K562 (cell line): ENCODE data around the gene RRAS. TPM values are rescaled to one million over a fixed set of nuclear protein-coding genes. Genes with fewer than 3 reads are reported as not detected.
A peak's percentile ranks its signal among the peaks of the same experiment; 100 is the strongest.

Experiments
- DIDO1 ChIP-seq: fragments of 450-650 bp; IDR thresholded peaks from 2 replicates; pipeline ENCODE4 v1.6.1; 2016; ENCODE audit warnings: low read depth, missing biosample characterization, missing genetic modification characterization
- GATA2 ChIP-seq: sonication (generic); formaldehyde crosslinking; IDR thresholded peaks from 2 replicates; pipeline ENCODE4 v1.4.0; 2020; ENCODE audit warnings: mild to moderate bottlenecking, missing genetic modification reagents
- HOXB6 ChIP-seq: fragments of 250-450 bp; sonication (Bioruptor Pico); IDR thresholded peaks from 2 replicates; pipeline ENCODE4 v1.5.1; 2022; ENCODE audit warnings: mild to moderate bottlenecking, borderline replicate concordance
- ILK ChIP-seq: fragments of 450-650 bp; IDR thresholded peaks from 2 replicates; pipeline ENCODE4 v1.6.1; 2016; ENCODE audit warnings: missing genetic modification characterization, low read depth, mild to moderate bottlenecking, missing compliant biosample characterization, moderate library complexity, borderline replicate concordance
- NELFE ChIP-seq: IDR thresholded peaks from 2 replicates; pipeline ENCODE4 v1.6.1; 2011; ENCODE audit warnings: mild to moderate bottlenecking; ENCODE audit not compliant: insufficient read depth, insufficient read length
- NFIC ChIP-seq: fragments of 450-650 bp; IDR thresholded peaks from 2 replicates; pipeline ENCODE4 v1.6.1; 2017; ENCODE audit warnings: mild to moderate bottlenecking, inconsistent platforms
- NR2F6 ChIP-seq: fragments of 450-650 bp; formaldehyde crosslinking; IDR thresholded peaks from 2 replicates; pipeline ENCODE4 v1.4.0; 2020; ENCODE audit warnings: mild to moderate bottlenecking
- POLR2AphosphoS2 ChIP-seq: IDR thresholded peaks from 2 replicates; pipeline ENCODE4 v1.6.1; 2012; ENCODE audit warnings: low read length, improper control_type of control experiment
- PYGO2 ChIP-seq: fragments of 450-650 bp; IDR thresholded peaks from 2 replicates; pipeline ENCODE4 v1.6.1; 2016; ENCODE audit warnings: mild to moderate bottlenecking, missing genetic modification characterization, moderate library complexity, missing compliant biosample characterization
- RBM25 ChIP-seq: fragments of 200-400 bp; formaldehyde crosslinking; IDR thresholded peaks from 2 replicates; pipeline ENCODE4 v1.6.1; 2018; ENCODE audit warnings: low read length, low read depth, moderate library complexity; ENCODE audit not compliant: severe bottlenecking
- SMARCB1 ChIP-seq: IDR thresholded peaks from 2 replicates; pipeline ENCODE4 v1.6.1; 2011; ENCODE audit warnings: improper control_type of control experiment, low read depth; ENCODE audit not compliant: insufficient read length
- TCFL5 ChIP-seq: fragments of 250-450 bp; sonication (Bioruptor Pico); conservative IDR thresholded peaks from 2 replicates; pipeline ENCODE4 v1.6.1; 2021; ENCODE audit warnings: mild to moderate bottlenecking, moderate library complexity, matching md5 sums
- U2AF2 ChIP-seq: fragments of 200-400 bp; formaldehyde crosslinking; optimal IDR thresholded peaks from 2 replicates; pipeline ENCODE3; 2017; ENCODE audit warnings: low read depth, mild to moderate bottlenecking, low read length
- ZBED1 ChIP-seq: IDR thresholded peaks from 2 replicates; pipeline ENCODE4 v1.6.1; 2014
- ZNF316 ChIP-seq: fragments of 450-650 bp; IDR thresholded peaks from 2 replicates; pipeline ENCODE4 v1.6.1; 2016
- ZNF436 ChIP-seq: fragments of 250-450, 450-650 bp; sonication (Bioruptor Pico); formaldehyde crosslinking; IDR thresholded peaks from 2 replicates; pipeline ENCODE4 v1.7.0; 2020; ENCODE audit warnings: mild to moderate bottlenecking
- ZNF644 ChIP-seq: fragments of 200-800 bp; sonication (Bioruptor generic); IDR thresholded peaks from 2 replicates; pipeline ENCODE4 v1.6.1; 2016; ENCODE audit warnings: low read depth, missing genetic modification characterization, missing compliant biosample characterization
- ZNF785 ChIP-seq: fragments of 250-450 bp; sonication (Bioruptor Pico); IDR thresholded peaks from 2 replicates; pipeline ENCODE4 v1.4.0; 2020; ENCODE audit warnings: mild to moderate bottlenecking
- polyA plus RNA-seq, 8 experiments: library from polyadenylated mRNA; depleted of rRNA in 4 of 8; stranded (reverse) in 5 of 8; unstranded in 3 of 8; fragments of >200 nt; fragmentation: Nextera tagmentation in 2 of 8; fragmentation: Illumina TruSeq in 1 of 8; extraction: Ambion mirVana in 2 of 8; extraction: Trizol in 1 of 8; gene quantifications; 2 replicates each; pipeline versions ENCODE4 v1.2.1 to v1.2.3, GENCODE V29; 2011 to 2014; ENCODE audit warnings: inconsistent platforms in 1 of 8, missing spikeins in 1 of 8
- total RNA-seq, 7 experiments: library from RNA; depleted of rRNA in 6 of 7; stranded (reverse); fragments of >200 nt in 6 of 7; fragmentation: Illumina TruSeq in 2 of 7; extraction: Trizol in 2 of 7; gene quantifications; 2 replicates each; pipeline versions ENCODE4 v1.2.1 to v1.2.3, GENCODE V29; 2011 to 2021; ENCODE audit warnings: low replicate concordance in 1 of 7
- TF ChIP-seq, protein P1 (sequence below), 2 experiments: fragments of 450-650 bp; conservative IDR thresholded peaks; 2 replicates each; pipeline ENCODE4 v1.6.1; 2017; ENCODE audit warnings: mild to moderate bottlenecking in 2 of 2, moderate library complexity in 2 of 2
- TF ChIP-seq, protein P2 (sequence below), 2 experiments: fragments of 450-650 bp; IDR thresholded peaks; 2 replicates each; pipeline ENCODE4 v1.6.1; 2016
- TF ChIP-seq, protein P3 (sequence below): sonication (generic); formaldehyde crosslinking; IDR thresholded peaks from 2 replicates; pipeline ENCODE4 v1.8.1; 2023; ENCODE audit warnings: mild to moderate bottlenecking, missing genetic modification reagents
- TF ChIP-seq, protein P4 (sequence below): fragments of 200-800 bp; sonication (Bioruptor generic); IDR thresholded peaks from 2 replicates; pipeline ENCODE4 v1.6.1; 2017; ENCODE audit warnings: missing genetic modification characterization, missing compliant biosample characterization

RRAS gene
- total and polyA plus RNA-seq, 9 of the 15 experiments (the other 6 are each of a cell fraction or from before 2014, with no cell fraction given): 0.70 to 17.3 (median 8.2) TPM

DNA sequence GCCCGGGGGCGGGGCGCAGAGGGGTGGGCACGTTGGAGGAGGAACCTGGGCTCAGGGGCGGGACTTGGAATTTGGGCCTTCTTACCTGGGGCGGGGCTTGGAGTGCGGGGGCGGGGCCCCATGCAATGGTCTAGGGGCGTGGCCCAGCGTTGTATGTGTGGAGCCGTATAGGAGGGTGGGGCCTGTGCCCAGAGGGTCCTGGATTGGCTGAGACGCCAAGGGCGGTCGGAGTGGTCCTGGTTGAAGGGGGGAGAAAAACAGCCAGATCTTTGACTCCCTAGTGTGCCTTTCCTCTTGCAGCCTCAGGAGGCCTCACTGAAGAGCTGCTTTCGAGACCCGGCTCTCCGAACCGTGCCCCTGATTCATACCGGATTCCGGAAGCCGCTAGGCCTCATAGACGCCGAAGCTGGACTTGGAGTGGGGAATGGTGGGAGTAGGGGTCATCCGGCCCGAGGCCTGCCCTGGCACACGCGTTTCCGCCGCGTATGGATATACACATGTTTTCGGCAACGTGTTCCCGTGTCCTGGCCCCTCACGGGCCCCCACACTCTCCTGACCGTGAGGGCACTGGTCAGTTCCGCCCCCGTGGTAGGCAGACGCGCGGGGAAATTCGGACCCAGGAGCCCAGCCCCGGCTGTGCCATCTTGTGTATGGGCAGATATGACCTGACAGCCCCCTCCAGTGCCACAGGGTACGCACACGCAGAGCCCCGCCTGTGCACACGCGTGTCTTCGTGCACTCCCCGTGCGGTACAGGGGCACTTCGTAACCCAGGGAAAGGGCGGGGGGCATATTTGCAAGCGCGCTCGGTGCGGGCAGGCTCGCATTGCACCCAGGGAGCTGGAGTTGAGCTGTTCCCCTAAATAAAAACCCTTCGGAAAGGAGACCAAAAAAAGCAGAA is 49.6 kb downstream of the RRAS start (continued):
- TF ChIP-seq, protein P1, sequence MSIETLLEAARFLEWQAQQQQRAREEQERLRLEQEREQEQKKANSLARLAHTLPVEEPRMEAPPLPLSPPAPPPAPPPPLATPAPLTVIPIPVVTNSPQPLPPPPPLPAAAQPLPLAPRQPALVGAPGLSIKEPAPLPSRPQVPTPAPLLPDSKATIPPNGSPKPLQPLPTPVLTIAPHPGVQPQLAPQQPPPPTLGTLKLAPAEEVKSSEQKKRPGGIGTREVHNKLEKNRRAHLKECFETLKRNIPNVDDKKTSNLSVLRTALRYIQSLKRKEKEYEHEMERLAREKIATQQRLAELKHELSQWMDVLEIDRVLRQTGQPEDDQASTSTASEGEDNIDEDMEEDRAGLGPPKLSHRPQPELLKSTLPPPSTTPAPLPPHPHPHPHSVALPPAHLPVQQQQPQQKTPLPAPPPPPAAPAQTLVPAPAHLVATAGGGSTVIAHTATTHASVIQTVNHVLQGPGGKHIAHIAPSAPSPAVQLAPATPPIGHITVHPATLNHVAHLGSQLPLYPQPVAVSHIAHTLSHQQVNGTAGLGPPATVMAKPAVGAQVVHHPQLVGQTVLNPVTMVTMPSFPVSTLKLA (conservative IDR thresholded peaks at IDR 0.05): peak; percentile 49 to 78; a peak in 2 of 4 replicates
- TF ChIP-seq, protein P2, sequence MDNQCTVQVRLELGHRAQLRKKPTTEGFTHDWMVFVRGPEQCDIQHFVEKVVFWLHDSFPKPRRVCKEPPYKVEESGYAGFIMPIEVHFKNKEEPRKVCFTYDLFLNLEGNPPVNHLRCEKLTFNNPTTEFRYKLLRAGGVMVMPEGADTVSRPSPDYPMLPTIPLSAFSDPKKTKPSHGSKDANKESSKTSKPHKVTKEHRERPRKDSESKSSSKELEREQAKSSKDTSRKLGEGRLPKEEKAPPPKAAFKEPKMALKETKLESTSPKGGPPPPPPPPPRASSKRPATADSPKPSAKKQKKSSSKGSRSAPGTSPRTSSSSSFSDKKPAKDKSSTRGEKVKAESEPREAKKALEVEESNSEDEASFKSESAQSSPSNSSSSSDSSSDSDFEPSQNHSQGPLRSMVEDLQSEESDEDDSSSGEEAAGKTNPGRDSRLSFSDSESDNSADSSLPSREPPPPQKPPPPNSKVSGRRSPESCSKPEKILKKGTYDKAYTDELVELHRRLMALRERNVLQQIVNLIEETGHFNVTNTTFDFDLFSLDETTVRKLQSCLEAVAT (IDR thresholded peaks at IDR 0.05): 0 out of 4 replicates have a peak, but pooled peaks of 1 of the 2 experiments have one; percentile 30
- TF ChIP-seq DIDO1 (tag): no peak
- TF ChIP-seq ZNF644 (tag): no peak
- TF ChIP-seq ZNF785 (CRISPR knock-in tag): no peak
- TF ChIP-seq ZNF436: no peak
- no peak for TF ChIP-seq HOXB6 (CRISPR knock-in tag)
- TF ChIP-seq PYGO2 (tag): no peak
- TF ChIP-seq ZBED1: no peak; the same call in 1 of the 2 replicates
- no peak for TF ChIP-seq SMARCB1
- TF ChIP-seq, protein P3, sequence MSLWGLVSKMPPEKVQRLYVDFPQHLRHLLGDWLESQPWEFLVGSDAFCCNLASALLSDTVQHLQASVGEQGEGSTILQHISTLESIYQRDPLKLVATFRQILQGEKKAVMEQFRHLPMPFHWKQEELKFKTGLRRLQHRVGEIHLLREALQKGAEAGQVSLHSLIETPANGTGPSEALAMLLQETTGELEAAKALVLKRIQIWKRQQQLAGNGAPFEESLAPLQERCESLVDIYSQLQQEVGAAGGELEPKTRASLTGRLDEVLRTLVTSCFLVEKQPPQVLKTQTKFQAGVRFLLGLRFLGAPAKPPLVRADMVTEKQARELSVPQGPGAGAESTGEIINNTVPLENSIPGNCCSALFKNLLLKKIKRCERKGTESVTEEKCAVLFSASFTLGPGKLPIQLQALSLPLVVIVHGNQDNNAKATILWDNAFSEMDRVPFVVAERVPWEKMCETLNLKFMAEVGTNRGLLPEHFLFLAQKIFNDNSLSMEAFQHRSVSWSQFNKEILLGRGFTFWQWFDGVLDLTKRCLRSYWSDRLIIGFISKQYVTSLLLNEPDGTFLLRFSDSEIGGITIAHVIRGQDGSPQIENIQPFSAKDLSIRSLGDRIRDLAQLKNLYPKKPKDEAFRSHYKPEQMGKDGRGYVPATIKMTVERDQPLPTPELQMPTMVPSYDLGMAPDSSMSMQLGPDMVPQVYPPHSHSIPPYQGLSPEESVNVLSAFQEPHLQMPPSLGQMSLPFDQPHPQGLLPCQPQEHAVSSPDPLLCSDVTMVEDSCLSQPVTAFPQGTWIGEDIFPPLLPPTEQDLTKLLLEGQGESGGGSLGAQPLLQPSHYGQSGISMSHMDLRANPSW: no peak
- no peak for TF ChIP-seq U2AF2
- TF ChIP-seq GATA2: no peak
- TF ChIP-seq RBM25: no peak
- TF ChIP-seq, protein P4, sequence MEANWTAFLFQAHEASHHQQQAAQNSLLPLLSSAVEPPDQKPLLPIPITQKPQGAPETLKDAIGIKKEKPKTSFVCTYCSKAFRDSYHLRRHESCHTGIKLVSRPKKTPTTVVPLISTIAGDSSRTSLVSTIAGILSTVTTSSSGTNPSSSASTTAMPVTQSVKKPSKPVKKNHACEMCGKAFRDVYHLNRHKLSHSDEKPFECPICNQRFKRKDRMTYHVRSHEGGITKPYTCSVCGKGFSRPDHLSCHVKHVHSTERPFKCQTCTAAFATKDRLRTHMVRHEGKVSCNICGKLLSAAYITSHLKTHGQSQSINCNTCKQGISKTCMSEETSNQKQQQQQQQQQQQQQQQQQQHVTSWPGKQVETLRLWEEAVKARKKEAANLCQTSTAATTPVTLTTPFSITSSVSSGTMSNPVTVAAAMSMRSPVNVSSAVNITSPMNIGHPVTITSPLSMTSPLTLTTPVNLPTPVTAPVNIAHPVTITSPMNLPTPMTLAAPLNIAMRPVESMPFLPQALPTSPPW (CRISPR knock-in tag): no peak; the same call in none of the 2 replicates
- no peak for TF ChIP-seq NR2F6 (CRISPR knock-in tag)
- no peak for TF ChIP-seq NELFE
- no peak for TF ChIP-seq TCFL5
- peak; percentile 25; the same call in 1 of the 2 replicates for TF ChIP-seq NFIC
- no peak; the same call in 1 of the 2 replicates for TF ChIP-seq POLR2AphosphoS2
- no peak for TF ChIP-seq ZNF316
- no peak for TF ChIP-seq ILK (tag)
